ENCODE results near the gene S1PR3. TPM values are rescaled to one million over a fixed set of nuclear protein-coding genes. Genes with fewer than 3 reads are reported as not detected.

S1PR3 gene
- total and polyA plus RNA-seq, 3 donors from 2014 or later = 4.5 to 7.2 (median 7.0) TPM

DNA sequence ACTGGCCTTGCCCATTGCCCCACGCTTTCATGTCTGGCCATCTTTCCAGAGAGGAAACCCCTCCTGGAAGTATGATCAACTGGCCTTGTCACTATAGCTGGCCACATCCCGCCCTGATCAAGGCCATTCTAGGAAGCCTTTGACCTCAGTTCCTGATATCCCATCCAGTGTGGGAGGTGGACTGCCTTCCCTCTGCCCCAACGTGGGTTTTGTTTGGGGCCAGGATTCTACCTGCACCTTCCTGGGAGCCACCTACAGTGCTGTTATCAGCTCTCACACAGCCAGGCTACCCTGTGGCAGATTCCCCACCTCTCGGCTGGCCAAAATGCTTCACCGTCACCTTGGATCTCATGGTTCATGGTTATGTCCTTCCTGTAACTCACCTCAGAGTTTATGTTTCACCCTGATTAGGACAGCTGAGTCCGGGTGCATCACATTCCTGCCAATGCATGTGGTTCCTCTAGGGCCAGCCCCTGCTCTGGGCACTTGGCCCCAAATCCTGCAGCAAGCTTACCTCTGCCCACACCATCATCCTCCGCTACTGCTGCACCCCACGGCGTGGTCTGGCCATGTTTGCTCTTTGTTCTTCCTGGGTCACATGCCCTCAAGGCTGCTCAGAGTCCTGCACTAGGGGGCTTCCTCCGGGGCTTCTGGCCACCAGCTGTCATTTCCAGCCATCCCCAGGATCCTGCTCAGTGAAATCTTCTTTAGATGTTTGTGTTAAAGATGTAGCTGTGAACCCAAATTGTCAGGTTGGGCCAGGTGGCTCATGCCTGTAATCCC lies 24.2 kb upstream of the S1PR3 start:
- intact Hi-C loops (cut with DNase I; ENCODE audit: low total_unique reads) = no loop called here
- peak; percentile 9 for DNase-seq
- TF ChIP-seq, protein P1, sequence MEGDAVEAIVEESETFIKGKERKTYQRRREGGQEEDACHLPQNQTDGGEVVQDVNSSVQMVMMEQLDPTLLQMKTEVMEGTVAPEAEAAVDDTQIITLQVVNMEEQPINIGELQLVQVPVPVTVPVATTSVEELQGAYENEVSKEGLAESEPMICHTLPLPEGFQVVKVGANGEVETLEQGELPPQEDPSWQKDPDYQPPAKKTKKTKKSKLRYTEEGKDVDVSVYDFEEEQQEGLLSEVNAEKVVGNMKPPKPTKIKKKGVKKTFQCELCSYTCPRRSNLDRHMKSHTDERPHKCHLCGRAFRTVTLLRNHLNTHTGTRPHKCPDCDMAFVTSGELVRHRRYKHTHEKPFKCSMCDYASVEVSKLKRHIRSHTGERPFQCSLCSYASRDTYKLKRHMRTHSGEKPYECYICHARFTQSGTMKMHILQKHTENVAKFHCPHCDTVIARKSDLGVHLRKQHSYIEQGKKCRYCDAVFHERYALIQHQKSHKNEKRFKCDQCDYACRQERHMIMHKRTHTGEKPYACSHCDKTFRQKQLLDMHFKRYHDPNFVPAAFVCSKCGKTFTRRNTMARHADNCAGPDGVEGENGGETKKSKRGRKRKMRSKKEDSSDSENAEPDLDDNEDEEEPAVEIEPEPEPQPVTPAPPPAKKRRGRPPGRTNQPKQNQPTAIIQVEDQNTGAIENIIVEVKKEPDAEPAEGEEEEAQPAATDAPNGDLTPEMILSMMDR (IDR thresholded peaks at IDR 0.05) = no peak
- Histone ChIP-seq H3K9me3 (no peaks in the 10 kb centered on the region), H3K4me3 (no peak overlapping the region), H3K27ac (no peak overlapping the region), H3K36me3 (ENCODE audit: low read depth, missing control alignments) (no peaks in the 10 kb centered on the region), H3K4me1 (no peaks in the 10 kb centered on the region), H3K27me3 (no peaks in the 10 kb centered on the region)
- WGBS, 2 donors = 68 to 86% methylated on average over 7 to 10 of the region's 10 CpGs

GRCh38 chr9:88968799-88969198 lies 22.5 kb upstream of the S1PR3 start:
- H3K4me3 ChIP-seq = no peak overlapping the region
- no peaks in the 10 kb centered on the region for H3K27me3 ChIP-seq
- intact Hi-C loops (cut with DNase I; ENCODE audit: low total_unique reads) = no loop called here
- no peaks in the 10 kb centered on the region for H3K4me1 ChIP-seq
- H3K9me3 ChIP-seq = no peaks in the 10 kb centered on the region
- 83 to 84% methylated on average over 4 of the region's 4 CpGs for WGBS, 2 donors
- H3K36me3 ChIP-seq (ENCODE audit: low read depth, missing control alignments) = no peaks in the 10 kb centered on the region
- peak; percentile 2 for DNase-seq
- H3K27ac ChIP-seq = no peak overlapping the region
- TF ChIP-seq, protein P1 (IDR thresholded peaks at IDR 0.05) = no peak
- no peak for TF ChIP-seq POLR2A (IDR thresholded peaks at IDR 0.05)

DNA sequence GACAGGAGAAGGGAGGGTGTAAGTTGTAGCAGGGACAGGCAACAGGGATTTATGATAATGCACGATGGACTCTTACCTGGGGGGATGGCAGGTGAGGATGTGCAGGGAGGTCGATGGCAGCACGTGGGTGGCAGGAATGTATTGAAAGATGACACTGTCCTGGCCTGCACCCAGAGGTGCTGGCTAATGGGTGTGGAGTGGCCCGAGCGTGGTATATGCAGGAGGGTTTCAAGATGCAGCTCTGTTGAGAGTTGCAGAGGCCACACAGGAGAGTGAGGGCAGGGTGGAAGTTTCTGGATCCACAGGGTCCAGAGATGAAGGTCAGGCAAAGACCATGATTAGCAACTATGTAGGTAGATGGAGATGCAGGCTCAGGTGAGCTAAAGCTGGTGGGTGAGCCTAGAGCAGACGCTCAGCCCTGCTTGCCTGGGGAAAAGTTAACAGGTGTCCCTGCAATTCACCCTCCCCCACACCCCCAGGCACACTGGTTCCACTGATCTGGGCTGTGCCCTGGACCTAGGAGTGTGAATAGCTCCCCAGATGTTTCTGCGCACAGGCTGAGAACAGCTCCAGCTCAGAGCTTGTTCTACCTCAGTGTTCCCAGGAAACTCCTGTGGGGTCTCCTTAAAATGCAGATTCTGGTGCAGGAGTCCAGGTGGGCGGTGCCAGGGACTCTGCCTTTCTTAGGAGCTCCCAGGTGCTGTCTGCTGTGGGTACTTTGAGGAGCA lies 21.5 kb upstream of the S1PR3 start:
- Histone ChIP-seq H3K27ac (no peak overlapping the region), H3K9me3 (no peaks in the 10 kb centered on the region), H3K36me3 (ENCODE audit: low read depth, missing control alignments) (no peaks in the 10 kb centered on the region), H3K27me3 (no peaks in the 10 kb centered on the region), H3K4me3 (no peak overlapping the region), H3K4me1 (no peaks in the 10 kb centered on the region)
- intact Hi-C loops (cut with DNase I; ENCODE audit: low total_unique reads) = no loop called here
- TF ChIP-seq, protein P1 (IDR thresholded peaks at IDR 0.05) = no peak
- no peak for TF ChIP-seq POLR2A (IDR thresholded peaks at IDR 0.05)
- 71 to 72% methylated on average over 8 of the region's 8 CpGs for WGBS, 2 donors
- DNase-seq = peak; percentile 12

GRCh38 chr9:88971131-88971960 lies 19.9 kb upstream of the S1PR3 start:
- H3K36me3 ChIP-seq (ENCODE audit: low read depth, missing control alignments) = no peaks in the 10 kb centered on the region
- no peak overlapping the region for H3K27ac ChIP-seq
- no peaks in the 10 kb centered on the region for H3K4me1 ChIP-seq
- intact Hi-C loops (cut with DNase I; ENCODE audit: low total_unique reads) = no loop called here
- no peaks in the 10 kb centered on the region for H3K27me3 ChIP-seq
- DNase-seq = peak; percentile 19
- H3K9me3 ChIP-seq = no peaks in the 10 kb centered on the region
- 61 to 74% methylated on average over 22 to 23 of the region's 23 CpGs for WGBS, 2 donors
- H3K4me3 ChIP-seq = peak overlapping the region in 1 of 2 donors; percentile 29
- TF ChIP-seq, protein P1 (IDR thresholded peaks at IDR 0.05) = no peak
- TF ChIP-seq POLR2A (IDR thresholded peaks at IDR 0.05) = no peak

All from testis (tissue), 3 donors.